ENCODE measurements around the gene TCTN2.

Gene TCTN2

DNA sequence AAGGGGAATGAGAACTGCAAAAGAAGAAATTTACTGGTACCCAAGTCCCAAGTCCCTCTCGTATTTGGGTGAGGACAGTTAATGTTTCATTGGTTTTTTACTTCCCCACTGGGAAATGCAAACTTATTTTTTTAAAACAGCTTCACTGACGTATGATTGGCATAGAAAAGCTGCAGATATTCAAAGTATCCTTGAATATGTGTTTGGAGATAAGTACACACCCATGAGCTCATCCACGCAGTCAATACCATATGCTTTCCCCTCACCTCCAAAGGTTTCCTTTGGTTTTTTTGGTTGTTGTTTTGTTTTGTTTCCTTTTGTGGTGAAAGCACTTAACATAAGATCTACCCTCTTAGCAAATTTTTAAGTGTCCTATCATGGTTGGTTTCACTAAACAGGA is 13.1 kb downstream of the TCTN2 start:
- DNase-seq (ENCODE audit: extremely low read depth in 1 of 2, low read depth in 1 of 2), result no peak

GRCh38 chr12:123686636-123687190 is 15.8 kb downstream of the TCTN2 start:
- DNase-seq (ENCODE audit: extremely low read depth in 1 of 2, low read depth in 1 of 2), result no peak

- DNase-seq (ENCODE audit: extremely low read depth in 1 of 2, low read depth in 1 of 2), result no peak
Measured at GRCh38 chr12:123690191-123690840, 19.4 kb downstream of the TCTN2 start.

DNA sequence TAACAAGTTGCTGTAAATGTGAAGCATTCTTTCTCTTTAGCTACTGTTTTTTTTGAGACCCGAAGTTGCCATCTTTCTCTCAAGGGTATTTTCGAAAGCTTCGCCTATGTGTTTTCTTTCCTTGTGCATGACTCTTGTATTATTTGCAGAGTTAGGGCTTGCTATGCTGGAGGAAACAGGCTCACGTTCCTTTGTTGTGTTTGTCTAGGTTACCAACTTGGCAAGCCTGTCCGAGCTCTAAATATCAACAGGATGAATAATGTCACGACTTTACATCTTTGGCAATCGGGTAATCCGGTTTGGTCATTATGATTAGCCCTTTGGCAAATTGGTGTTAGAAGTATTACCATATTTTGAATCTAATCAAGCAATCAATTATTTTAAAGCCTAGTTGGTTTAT is 25.3 kb downstream of the TCTN2 start:
- DNase-seq (ENCODE audit: extremely low read depth in 1 of 2, low read depth in 1 of 2), result no peak

- no peak for DNase-seq (ENCODE audit: extremely low read depth in 1 of 2, low read depth in 1 of 2)
Measured at GRCh38 chr12:123696646-123697045, 25.7 kb downstream of the TCTN2 start.

GRCh38 chr12:123705935-123706334 is 35.0 kb downstream of the TCTN2 start:
- DNase-seq (ENCODE audit: extremely low read depth in 1 of 2, low read depth in 1 of 2), result no peak

DNA sequence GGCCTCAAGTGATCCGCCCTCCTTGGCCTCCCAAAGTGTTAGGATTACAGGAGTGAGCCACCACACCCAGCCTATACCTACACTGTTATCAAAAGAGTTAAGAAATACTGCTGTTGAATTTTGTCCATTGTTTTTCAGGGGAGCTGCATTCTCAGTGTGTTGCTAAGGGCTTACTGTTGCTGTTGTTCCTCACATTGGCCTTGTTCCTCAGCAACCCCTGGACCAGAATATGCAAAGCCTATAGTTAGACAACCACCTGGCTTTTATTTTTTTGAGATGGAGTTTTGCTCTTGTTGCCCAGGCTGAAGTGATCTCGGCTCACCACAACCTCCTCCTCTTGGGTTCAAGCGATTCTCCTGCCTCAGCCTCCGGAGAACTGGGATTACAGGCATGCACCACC is 36.6 kb downstream of the TCTN2 start:
- DNase-seq (ENCODE audit: extremely low read depth in 1 of 2, low read depth in 1 of 2), result no peak

DNA sequence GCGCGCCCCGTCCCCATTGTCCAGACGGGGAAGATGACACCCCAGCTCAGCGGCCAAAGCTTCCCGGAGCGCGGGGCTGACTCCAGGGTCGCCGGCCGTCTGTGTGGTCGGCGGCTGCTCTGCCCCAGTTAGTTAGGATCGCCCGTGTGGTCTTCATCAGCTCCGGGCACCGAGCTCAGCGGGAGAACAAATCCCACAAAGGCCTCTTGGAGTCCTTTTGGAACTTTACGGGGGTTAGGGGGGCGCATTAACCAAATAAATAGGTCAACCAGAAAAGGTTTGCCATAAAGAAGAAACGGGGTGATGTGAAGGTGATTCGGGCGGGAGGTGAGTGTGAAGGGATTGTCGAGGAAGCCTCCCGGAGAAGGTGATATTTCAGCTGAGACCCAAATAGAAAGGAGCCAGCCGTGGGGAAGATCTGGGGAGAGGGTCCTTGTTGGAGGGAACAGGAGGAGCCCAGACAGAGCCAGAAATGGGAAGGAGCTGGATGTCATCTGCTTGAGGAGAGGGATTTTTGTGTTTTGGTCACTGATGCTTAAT is 41.9 kb downstream of the TCTN2 start:
- DNase-seq (ENCODE audit: extremely low read depth in 1 of 2, low read depth in 1 of 2), result no peak

DNA sequence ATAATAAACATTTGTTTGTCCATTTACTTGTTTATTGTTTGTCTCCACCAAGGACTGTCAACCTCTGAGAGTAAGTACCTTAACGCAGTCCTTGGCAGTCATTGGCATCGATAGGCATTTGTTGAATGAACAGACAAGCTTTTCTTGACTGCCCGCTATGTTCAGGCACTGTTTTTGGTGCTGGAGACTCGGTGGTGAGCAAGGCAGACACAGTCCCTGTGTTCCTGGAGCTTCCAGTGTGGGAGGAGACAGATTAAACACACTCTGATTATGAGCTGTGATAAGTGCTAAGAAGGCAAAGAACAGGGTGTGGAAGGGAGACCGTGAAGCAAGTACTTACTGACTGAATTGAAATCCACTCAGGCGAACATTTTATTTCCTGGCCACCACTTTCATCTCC is 42.5 kb downstream of the TCTN2 start:
- no peak for DNase-seq (ENCODE audit: extremely low read depth in 1 of 2, low read depth in 1 of 2)

- peak in 1 of 2 donors; percentile 56 for DNase-seq (ENCODE audit: extremely low read depth in 1 of 2, low read depth in 1 of 2)
Measured at GRCh38 chr12:123713823-123714585, 43.1 kb downstream of the TCTN2 start.

GRCh38 chr12:123715195-123715594 is 44.3 kb downstream of the TCTN2 start:
- DNase-seq (ENCODE audit: extremely low read depth in 1 of 2, low read depth in 1 of 2), result no peak

- DNase-seq (ENCODE audit: extremely low read depth in 1 of 2, low read depth in 1 of 2), result no peak
Measured at GRCh38 chr12:123717350-123717749, 46.4 kb downstream of the TCTN2 start.

DNA sequence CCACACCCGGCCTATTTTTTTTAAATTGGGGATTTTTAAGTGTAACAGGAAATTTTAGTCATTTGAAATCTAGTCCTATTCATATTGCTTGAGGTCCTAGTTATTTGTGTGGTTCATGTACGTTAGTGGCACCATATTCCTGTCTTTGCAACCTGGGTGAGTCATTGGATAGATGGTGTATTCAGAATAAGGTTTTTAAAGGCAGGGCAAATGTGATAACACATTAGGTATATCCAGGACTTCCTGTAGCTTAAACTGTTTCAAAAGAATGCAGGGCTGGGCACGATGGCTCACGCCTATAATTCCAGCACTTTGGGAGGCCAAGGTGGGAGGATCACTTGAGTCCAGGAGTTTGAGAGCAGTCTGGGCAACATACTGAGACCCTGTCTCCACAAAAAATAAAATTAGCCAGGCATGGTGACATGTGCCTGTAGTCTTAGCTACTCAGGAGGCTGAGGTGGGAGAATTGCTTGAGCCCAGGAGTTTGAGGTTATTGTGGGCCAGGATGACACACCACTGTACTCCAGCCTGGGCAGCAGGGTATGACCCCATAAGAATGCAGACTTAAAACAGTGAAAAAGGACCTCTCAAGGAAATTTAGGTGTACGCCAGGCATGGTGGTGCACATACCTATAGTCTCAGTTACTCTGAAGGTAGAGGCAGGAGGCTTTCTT is 49.4 kb downstream of the TCTN2 start:
- no peak for DNase-seq (ENCODE audit: extremely low read depth in 1 of 2, low read depth in 1 of 2)

- no peak for DNase-seq (ENCODE audit: extremely low read depth in 1 of 2, low read depth in 1 of 2)
Measured at GRCh38 chr12:123721245-123721644, 50.3 kb downstream of the TCTN2 start.

DNA sequence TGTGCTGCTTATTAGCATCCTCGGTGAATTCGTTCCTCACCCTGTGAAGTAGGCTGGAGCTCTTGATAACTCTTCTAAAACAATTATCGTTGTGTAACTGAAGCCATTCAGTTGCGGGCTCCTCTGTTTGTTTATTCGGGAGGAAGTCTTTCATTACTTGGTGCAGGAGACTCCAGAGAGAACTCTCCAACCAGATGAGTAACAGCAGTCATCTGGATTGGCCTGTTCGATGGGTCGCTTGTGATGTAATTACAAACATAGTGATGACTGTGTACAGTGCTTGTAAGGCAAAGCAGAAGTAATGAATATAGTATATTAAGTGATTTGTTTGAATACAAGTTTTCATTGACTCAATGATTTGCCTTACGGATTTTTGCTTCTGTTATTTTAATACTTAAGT is 52.1 kb downstream of the TCTN2 start:
- no peak for DNase-seq (ENCODE audit: extremely low read depth in 1 of 2, low read depth in 1 of 2)

DNA sequence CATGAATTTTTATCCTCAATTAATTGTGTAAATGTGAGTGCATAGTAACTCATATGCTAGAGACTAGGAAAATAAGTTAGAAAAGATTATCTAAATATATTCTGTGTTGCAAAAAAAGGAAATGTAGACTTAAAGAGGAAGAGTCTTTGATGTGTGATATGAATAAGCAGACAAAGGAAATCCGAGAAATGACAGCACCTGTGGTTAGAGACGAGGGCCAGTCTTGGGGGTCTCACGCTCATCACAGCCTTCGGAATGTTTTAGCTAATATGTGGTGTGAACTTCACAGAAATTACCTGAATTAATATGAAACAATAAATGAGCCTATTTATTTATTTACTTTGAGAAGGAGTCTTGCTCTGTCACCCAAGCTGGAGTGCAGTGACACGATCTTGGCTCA is 52.9 kb downstream of the TCTN2 start:
- no peak for DNase-seq (ENCODE audit: extremely low read depth in 1 of 2, low read depth in 1 of 2)

GRCh38 chr12:123726244-123726643 is 55.3 kb downstream of the TCTN2 start:
- no peak for DNase-seq (ENCODE audit: extremely low read depth in 1 of 2, low read depth in 1 of 2)

GRCh38 chr12:123726962-123727361 is 56.0 kb downstream of the TCTN2 start:
- DNase-seq (ENCODE audit: extremely low read depth in 1 of 2, low read depth in 1 of 2), result no peak

DNA sequence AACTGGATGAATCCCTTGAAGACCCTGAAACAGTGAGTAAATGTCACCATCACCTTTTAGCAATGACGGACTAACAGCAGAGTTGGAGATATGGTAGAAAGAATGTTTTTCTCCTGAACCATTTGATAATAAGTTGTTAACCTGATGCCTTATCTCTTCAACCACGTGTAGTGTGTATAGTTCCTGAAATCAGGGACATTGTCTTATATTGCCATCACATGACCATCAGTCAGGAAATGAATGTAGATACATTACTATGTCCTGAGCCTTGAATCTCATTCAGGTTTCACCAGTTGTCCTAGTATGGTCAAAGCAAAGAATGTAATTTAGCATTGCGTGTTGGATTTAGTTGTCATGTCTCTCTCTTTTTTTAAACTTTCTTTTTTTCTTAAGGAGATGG is 57.0 kb downstream of the TCTN2 start:
- DNase-seq (ENCODE audit: extremely low read depth in 1 of 2, low read depth in 1 of 2), result no peak

DNA sequence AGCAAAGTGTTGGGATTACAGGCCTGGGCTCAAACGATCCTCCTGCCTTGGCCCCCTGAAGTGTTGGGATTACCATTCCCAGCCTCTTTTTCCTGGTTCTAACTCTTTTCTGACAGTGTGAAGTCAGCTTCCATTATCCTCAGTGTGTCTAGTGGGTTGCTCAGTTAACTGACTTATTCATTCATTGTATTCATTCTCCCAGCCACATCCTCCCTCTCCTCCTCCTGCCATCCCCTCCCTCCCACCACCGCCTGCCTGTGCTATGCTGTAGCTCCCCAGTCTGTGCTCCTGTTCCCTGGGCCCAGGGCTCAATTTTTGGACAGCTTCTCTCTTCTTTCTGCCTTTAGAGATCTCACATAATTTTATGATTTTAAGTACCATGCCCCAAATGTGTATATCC is 60.7 kb downstream of the TCTN2 start:
- no peak for DNase-seq (ENCODE audit: extremely low read depth in 1 of 2, low read depth in 1 of 2)

DNA sequence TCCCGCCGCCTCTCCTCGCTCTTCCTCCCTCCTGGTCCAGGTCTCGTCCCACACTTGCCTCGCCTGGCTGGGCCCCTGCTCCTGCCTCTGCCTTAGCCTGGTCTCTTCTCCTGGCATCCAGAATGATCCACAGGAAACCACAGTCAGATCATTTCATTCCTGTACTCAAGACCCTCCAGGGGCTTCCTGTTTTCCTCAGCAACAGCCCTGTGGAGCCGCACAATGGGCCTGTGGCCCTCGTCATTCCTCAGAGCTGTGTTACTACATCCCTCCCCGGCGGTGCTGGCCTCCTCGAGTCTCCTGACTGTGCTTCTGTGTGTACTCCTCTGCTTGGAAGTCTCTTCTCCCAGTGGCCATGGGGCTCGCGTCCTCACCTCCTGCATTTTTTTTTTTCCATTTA is 61.3 kb downstream of the TCTN2 start:
- DNase-seq (ENCODE audit: extremely low read depth in 1 of 2, low read depth in 1 of 2), result no peak

DNA sequence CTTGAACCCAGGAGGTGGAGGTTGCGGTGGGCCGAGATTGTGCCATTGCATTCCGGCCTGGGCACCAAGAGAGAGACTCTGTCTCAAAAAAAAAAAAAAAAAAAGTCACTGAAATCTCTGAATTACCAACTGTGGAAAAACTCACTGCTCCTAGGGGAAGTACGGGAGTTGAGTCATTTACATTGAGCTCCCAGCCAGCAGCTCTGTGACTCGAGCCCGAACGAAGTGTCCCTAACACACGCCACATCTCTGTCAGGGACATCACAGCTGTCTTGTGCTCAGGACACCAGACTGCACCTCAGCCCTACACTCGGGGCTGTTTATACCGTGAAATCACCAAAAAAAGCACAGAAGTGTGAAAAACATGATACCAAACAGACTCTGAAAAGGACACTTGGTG is 62.3 kb downstream of the TCTN2 start:
- no peak for DNase-seq (ENCODE audit: extremely low read depth in 1 of 2, low read depth in 1 of 2)
